ENCODE results near the gene DIPK2A. TPM values are rescaled to one million over a fixed set of nuclear protein-coding genes. Genes with fewer than 3 reads are reported as not detected.

Gene DIPK2A
- total RNA-seq, 1 experiment from 2014 or later: 41.9 TPM

DNA sequence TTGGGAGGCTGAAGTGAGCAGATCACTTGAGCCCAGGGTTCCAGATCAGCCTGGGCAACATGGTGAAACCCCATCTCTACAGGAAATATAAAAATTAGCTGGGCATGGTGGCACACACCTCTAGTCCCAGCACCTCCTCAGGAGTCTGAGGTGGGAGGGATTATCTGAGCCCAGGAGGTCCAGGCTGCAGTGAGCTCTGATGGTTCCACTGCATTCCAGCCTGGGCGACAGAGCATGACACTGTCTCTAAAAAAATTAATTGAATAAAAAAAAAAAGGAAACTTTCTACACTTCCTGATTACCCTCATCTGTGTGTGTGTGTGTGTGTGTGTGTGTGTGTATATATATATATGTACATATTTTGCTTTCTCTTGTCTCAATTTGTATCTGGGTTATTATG is 31.4 kb downstream of the DIPK2A start:
- Histone ChIP-seq H3K4me2 (ENCODE audit: low read depth, low read length, poor library complexity, severe bottlenecking) (no peak overlapping the region), H3K36me3 (ENCODE audit: insufficient read depth, low read length) (no peaks in the 10 kb centered on the region), H3K79me2 (ENCODE audit: low read length) (no peaks in the 10 kb centered on the region), H3K9ac (ENCODE audit: low read length) (no peak overlapping the region), H3K27ac (ENCODE audit: low read length) (no peak overlapping the region), H3K9me3 (ENCODE audit: low read length) (no peaks in the 10 kb centered on the region), H3K9me2 (replicated peaks; ENCODE audit: insufficient read depth, low read length) (no peaks in the 10 kb centered on the region), H4K20me1 (ENCODE audit: insufficient read depth, low read depth, low read length) (peaks cover 4% of the 10 kb centered on the region; the same call in 1 of the 2 replicates), H3K4me1 (ENCODE audit: low read length) (no peaks in the 10 kb centered on the region), H3K4me3 (ENCODE audit: low read length) (no peak overlapping the region), H2AFZ (ENCODE audit: low read length) (no peak overlapping the region), H3K27me3 (ENCODE audit: low read length) (no peaks in the 10 kb centered on the region)
- no peak for DNase-seq

DNA sequence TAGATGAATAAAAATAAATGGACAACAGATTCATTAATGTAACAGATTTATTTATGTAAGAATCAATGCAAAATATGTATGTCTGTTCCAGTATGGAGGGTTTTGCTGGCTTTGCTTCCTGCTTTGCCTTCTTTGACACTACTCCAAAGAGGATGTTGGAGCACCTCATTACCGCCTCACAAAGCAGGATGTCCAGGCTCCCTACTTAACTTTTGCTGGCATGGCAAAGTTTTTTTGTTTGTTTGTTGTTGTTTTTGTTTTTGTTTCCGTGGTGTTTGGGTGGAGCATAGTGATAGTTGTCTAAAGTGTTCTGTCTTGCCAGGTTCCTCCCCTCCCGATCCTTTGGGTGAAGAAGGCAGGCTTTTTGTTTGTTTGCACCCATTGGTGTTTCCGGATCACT is 38.7 kb downstream of the DIPK2A start:
- H3K27ac ChIP-seq (ENCODE audit: low read length): no peak overlapping the region
- H3K9me2 ChIP-seq (replicated peaks; ENCODE audit: insufficient read depth, low read length): no peaks in the 10 kb centered on the region
- H3K4me1 ChIP-seq (ENCODE audit: low read length): no peaks in the 10 kb centered on the region
- no peak for DNase-seq
- H3K9ac ChIP-seq (ENCODE audit: low read length): no peak overlapping the region
- H3K9me3 ChIP-seq (ENCODE audit: low read length): no peaks in the 10 kb centered on the region
- no peaks in the 10 kb centered on the region for H3K79me2 ChIP-seq (ENCODE audit: low read length)
- no peak overlapping the region for H3K4me2 ChIP-seq (ENCODE audit: low read depth, low read length, poor library complexity, severe bottlenecking)
- H3K27me3 ChIP-seq (ENCODE audit: low read length): no peaks in the 10 kb centered on the region
- H3K36me3 ChIP-seq (ENCODE audit: insufficient read depth, low read length): no peaks in the 10 kb centered on the region
- no peak overlapping the region for H3K4me3 ChIP-seq (ENCODE audit: low read length)
- H2AFZ ChIP-seq (ENCODE audit: low read length): no peak overlapping the region
- H4K20me1 ChIP-seq (ENCODE audit: insufficient read depth, low read depth, low read length): peaks cover 12% of the 10 kb centered on the region; the same call in 1 of the 2 replicates

DNA sequence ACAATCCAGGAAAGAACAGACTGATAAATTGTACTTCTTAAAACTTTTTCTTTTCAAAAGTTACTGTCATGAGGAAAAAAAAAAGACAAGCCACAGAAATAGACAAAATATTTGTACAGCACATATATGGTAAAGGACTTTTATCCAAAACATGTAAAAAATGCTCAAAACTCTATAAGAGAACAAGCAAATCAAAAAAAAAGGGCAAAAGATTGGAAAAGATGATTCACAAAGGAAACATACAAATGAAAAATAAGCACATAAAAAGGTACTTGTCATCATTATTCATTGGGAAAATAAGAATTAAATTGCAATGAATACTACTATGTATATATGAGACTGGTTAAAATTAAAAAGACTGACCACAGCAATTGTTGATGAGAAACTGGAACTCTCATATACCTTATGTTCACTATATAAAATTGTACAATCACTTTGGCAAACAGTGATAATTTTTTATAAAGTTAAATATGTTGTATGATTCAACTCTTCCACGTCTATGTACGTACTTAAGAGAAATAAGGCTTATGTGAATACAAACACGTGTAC is 39.7 kb downstream of the DIPK2A start:
- Histone ChIP-seq H3K27me3 (ENCODE audit: low read length) (no peaks in the 10 kb centered on the region), H3K27ac (ENCODE audit: low read length) (no peak overlapping the region), H2AFZ (ENCODE audit: low read length) (no peak overlapping the region), H3K4me3 (ENCODE audit: low read length) (no peak overlapping the region), H3K9me3 (ENCODE audit: low read length) (no peaks in the 10 kb centered on the region), H3K36me3 (ENCODE audit: insufficient read depth, low read length) (no peaks in the 10 kb centered on the region), H3K4me2 (ENCODE audit: low read depth, low read length, poor library complexity, severe bottlenecking) (no peak overlapping the region), H3K9ac (ENCODE audit: low read length) (no peak overlapping the region), H3K79me2 (ENCODE audit: low read length) (no peaks in the 10 kb centered on the region), H3K9me2 (replicated peaks; ENCODE audit: insufficient read depth, low read length) (no peaks in the 10 kb centered on the region), H3K4me1 (ENCODE audit: low read length) (no peaks in the 10 kb centered on the region), H4K20me1 (ENCODE audit: insufficient read depth, low read depth, low read length) (peaks cover 12% of the 10 kb centered on the region; the same call in 1 of the 2 replicates)
- no peak for DNase-seq

DNA sequence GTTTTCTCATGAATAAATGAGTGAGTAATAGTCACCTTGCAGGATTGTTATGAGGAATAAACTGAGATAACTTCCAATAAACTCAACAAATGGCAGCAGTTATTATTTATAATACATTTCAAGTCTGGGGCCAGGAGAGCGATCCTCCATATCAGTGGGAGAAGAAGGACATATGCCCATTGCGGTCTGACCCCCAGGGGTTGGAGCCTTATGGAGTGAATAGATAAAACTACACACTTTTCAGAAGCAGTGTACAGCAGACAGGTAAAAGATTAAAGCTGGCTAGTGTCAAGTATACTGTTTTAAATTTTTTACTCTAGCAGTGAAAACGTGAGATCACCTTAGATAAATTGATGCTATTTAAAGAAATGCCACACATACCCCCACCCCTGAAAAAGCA is 43.5 kb downstream of the DIPK2A start:
- Histone ChIP-seq H3K9ac (ENCODE audit: low read length) (no peak overlapping the region), H3K4me2 (ENCODE audit: low read depth, low read length, poor library complexity, severe bottlenecking) (no peak overlapping the region), H3K27ac (ENCODE audit: low read length) (no peak overlapping the region), H2AFZ (ENCODE audit: low read length) (no peak overlapping the region), H3K9me2 (replicated peaks; ENCODE audit: insufficient read depth, low read length) (no peaks in the 10 kb centered on the region), H4K20me1 (ENCODE audit: insufficient read depth, low read depth, low read length) (peaks cover 8% of the 10 kb centered on the region; the same call in 1 of the 2 replicates), H3K36me3 (ENCODE audit: insufficient read depth, low read length) (no peaks in the 10 kb centered on the region), H3K9me3 (ENCODE audit: low read length) (no peaks in the 10 kb centered on the region), H3K4me3 (ENCODE audit: low read length) (no peak overlapping the region), H3K79me2 (ENCODE audit: low read length) (no peaks in the 10 kb centered on the region), H3K4me1 (ENCODE audit: low read length) (no peaks in the 10 kb centered on the region), H3K27me3 (ENCODE audit: low read length) (no peaks in the 10 kb centered on the region)
- DNase-seq: no peak

DNA sequence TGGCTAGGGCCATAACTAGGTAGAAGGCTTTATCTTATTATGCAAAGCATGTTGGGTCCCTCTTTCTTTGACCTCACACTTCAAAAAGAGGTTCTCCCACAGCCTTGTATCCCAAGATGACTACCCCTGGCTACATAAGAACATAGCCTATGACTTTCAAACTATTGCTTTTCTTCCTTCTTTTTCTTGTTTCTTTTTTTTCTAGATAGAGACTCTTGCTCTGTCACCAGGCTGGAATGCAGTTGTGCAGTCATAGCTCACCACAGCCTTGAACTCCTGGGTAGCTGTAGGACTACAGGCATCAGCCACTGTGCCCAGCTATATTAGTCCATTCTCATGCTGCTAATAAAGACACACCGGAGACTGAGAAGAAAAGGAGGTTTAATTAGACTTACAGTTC is 47.2 kb downstream of the DIPK2A start:
- H3K27me3 ChIP-seq (ENCODE audit: low read length): no peaks in the 10 kb centered on the region
- H3K4me3 ChIP-seq (ENCODE audit: low read length): no peak overlapping the region
- no peak overlapping the region for H3K4me2 ChIP-seq (ENCODE audit: low read depth, low read length, poor library complexity, severe bottlenecking)
- no peaks in the 10 kb centered on the region for H3K9me3 ChIP-seq (ENCODE audit: low read length)
- no peak overlapping the region for H3K9ac ChIP-seq (ENCODE audit: low read length)
- no peak overlapping the region for H2AFZ ChIP-seq (ENCODE audit: low read length)
- no peaks in the 10 kb centered on the region for H4K20me1 ChIP-seq (ENCODE audit: insufficient read depth, low read depth, low read length)
- H3K9me2 ChIP-seq (replicated peaks; ENCODE audit: insufficient read depth, low read length): no peaks in the 10 kb centered on the region
- no peak for DNase-seq
- H3K4me1 ChIP-seq (ENCODE audit: low read length): peaks cover 3% of the 10 kb centered on the region; the same call in 1 of the 2 replicates
- no peak overlapping the region for H3K27ac ChIP-seq (ENCODE audit: low read length)
- H3K79me2 ChIP-seq (ENCODE audit: low read length): no peaks in the 10 kb centered on the region
- no peaks in the 10 kb centered on the region for H3K36me3 ChIP-seq (ENCODE audit: insufficient read depth, low read length)

Other genes with a start within 250 kb of the DIPK2A start
- 2.2 and 2.3 TPM in 2 replicates for gene SLC9A9, start 123.4 kb upstream of the DIPK2A start, total RNA-seq (2014; rRNA removed; shearing (Covaris generic); ENCODE audit: low replicate concordance)

Measured in Karpas-422 (cell line).